Thyroid gland (tissue), 4 donors: ENCODE results near the gene CST3. TPM values are rescaled to one million over a fixed set of nuclear protein-coding genes. Genes with fewer than 3 reads are reported as not detected.

Source experiments
- DNase-seq, 2 donors: peaks; one replicate each; pipeline ENCODE4 v3.0.0-alpha.2; 2019
- H3K27ac ChIP-seq, 3 donors: fragments of 200-600 bp; sonication (generic); 1 replicate in 2 of 3; 2 replicates in 1 of 3; pipeline ENCODE4 v1.5.1; 2016 to 2019; ENCODE audit warnings: mild to moderate bottlenecking in 1 of 3, moderate library complexity in 1 of 3
- H3K27me3 ChIP-seq: fragments of 200-600 bp; sonication (generic); one replicate; pipeline ENCODE4 v1.5.1; 2019
- H3K36me3 ChIP-seq, 2 donors: fragments of 200-600 bp; sonication (generic); one replicate each; pipeline ENCODE4 v1.5.1; 2016 to 2019
- H3K4me1 ChIP-seq, 2 donors: fragments of 200-600 bp; sonication (generic); one replicate each; pipeline ENCODE4 v1.5.1; 2017 to 2019
- H3K4me3 ChIP-seq, 3 donors: fragments of 200-600 bp; sonication (generic); replicated peaks in 1 of 3; 1 replicate in 2 of 3; 2 replicates in 1 of 3; pipeline ENCODE4 v1.5.1; 2016; ENCODE audit warnings: mild to moderate bottlenecking in 1 of 3
- H3K9me3 ChIP-seq: fragments of 200-600 bp; sonication (generic); one replicate; pipeline ENCODE4 v1.5.1; 2017
- CTCF ChIP-seq, 6 experiments: fragments of 200-600 bp in 3 of 6; fragments of 450-650 bp in 3 of 6; sonication (generic) in 3 of 6; IDR thresholded peaks; one replicate each; pipeline ENCODE4 v1.5.1; 2016 to 2019; ENCODE audit warnings: antibody characterized with exemption in 6 of 6, mild to moderate bottlenecking in 2 of 6, inconsistent platforms in 1 of 6, moderate library complexity in 1 of 6
- POLR2A ChIP-seq, 2 donors: fragments of 450-650 bp; IDR thresholded peaks; one replicate each; pipeline ENCODE4 v1.6.1; 2017; ENCODE audit warnings: antibody characterized with exemption in 2 of 2, mild to moderate bottlenecking in 2 of 2, moderate library complexity in 1 of 2
- WGBS, 2 donors: methylation state at CpG; one replicate each; pipeline ENCODE4 v1.1.5; 2017; 5-methylcytosine and 5-hydroxymethylcytosine counted together
- intact Hi-C: fragments of 100-400 bp; cut with DNase I; formaldehyde crosslinking; loops from one replicate; pipeline ENCODE4 v1.15.1; 2023
- total RNA-seq, 4 donors: library from RNA; depleted of rRNA; stranded (reverse); fragments of >200 nt; gene quantifications; one replicate each; pipeline ENCODE4 v1.2.3, GENCODE V29; 2016

The CST3 gene
- total RNA-seq, 4 donors from 2014 or later = 638 to 1,425 (median 898) TPM

DNA sequence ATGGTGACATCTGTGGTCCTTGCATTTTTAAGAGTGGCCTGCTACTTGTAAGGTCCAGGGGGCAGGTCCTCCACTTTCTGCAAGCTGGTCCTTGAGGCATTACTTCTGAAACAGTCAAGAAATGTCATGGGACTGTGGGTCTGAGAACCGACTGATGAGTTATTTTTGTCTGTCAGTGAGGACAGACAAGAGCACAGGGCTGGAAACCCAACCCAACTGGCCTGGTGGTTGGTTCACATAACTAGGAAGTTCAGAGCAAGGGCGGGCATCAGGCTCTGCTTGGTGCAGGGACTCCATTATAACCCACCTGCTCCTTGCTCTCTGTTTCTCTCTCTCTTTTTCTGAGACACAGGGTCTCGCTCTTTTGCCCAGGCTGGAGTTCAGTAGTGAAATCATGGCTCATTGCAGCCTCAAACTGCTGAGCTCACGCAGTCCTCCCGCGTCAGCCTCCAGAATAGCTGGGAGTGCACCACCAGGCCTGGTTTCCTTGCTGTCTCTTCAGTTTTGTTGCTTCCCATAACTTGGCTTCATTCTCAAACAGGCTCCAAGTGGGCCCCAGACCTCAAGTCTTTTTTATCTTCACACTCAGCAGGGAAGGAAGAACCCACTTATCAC, 9.2 kb downstream of the CST3 start:
- intact Hi-C loops = no loop called here
- Histone ChIP-seq H3K4me3 (no peak overlapping the region), H3K27me3 (no peaks in the 10 kb centered on the region), H3K4me1 (peaks cover 0 to 11% of the 10 kb centered on the region in 2 donors), H3K27ac (no peak overlapping the region), H3K36me3 (peaks cover 0 to 6% of the 10 kb centered on the region in 2 donors), H3K9me3 (no peaks in the 10 kb centered on the region)
- TF ChIP-seq POLR2A (IDR thresholded peaks at IDR 0.05) = no peak
- TF ChIP-seq CTCF (IDR thresholded peaks at IDR 0.05) = no peak
- DNase-seq = no peak
- WGBS, 2 donors = 90 to 94% methylated on average over 6 of the region's 6 CpGs

- 86 to 89% methylated on average over 3 of the region's 3 CpGs for WGBS, 2 donors
- H3K27me3 ChIP-seq = no peaks in the 10 kb centered on the region
- H3K36me3 ChIP-seq = no peaks in the 10 kb centered on the region
- intact Hi-C loops = no loop called here
- no peaks in the 10 kb centered on the region for H3K9me3 ChIP-seq
- no peak for DNase-seq
- H3K4me1 ChIP-seq = peaks cover 0 to 11% of the 10 kb centered on the region in 2 donors
- TF ChIP-seq POLR2A (IDR thresholded peaks at IDR 0.05) (no peak), CTCF (IDR thresholded peaks at IDR 0.05) (no peak)
- no peak overlapping the region for H3K27ac ChIP-seq
- no peak overlapping the region for H3K4me3 ChIP-seq
Observed at GRCh38 chr20:23627501-23627900, 10.3 kb downstream of the CST3 start.

- H3K4me3 ChIP-seq = no peak overlapping the region
- H3K27ac ChIP-seq = no peak overlapping the region
- no peaks in the 10 kb centered on the region for H3K9me3 ChIP-seq
- DNase-seq = no peak
- intact Hi-C loops = no loop called here
- no peaks in the 10 kb centered on the region for H3K36me3 ChIP-seq
- peaks cover 0 to 11% of the 10 kb centered on the region in 2 donors for H3K4me1 ChIP-seq
- no peaks in the 10 kb centered on the region for H3K27me3 ChIP-seq
- TF ChIP-seq CTCF (IDR thresholded peaks at IDR 0.05) (no peak), POLR2A (IDR thresholded peaks at IDR 0.05) (no peak)
- WGBS, 2 donors = 75 to 76% methylated on average over 4 of the region's 4 CpGs
Observed at GRCh38 chr20:23626040-23626620, 11.6 kb downstream of the CST3 start.

GRCh38 chr20:23625236-23625964, 12.4 kb downstream of the CST3 start:
- intact Hi-C loops = no loop called here
- Histone ChIP-seq H3K27me3 (no peaks in the 10 kb centered on the region), H3K27ac (no peak overlapping the region), H3K9me3 (no peaks in the 10 kb centered on the region), H3K4me1 (peaks cover 0 to 11% of the 10 kb centered on the region in 2 donors), H3K36me3 (no peaks in the 10 kb centered on the region), H3K4me3 (no peak overlapping the region)
- 66 to 75% methylated on average over 9 of the region's 9 CpGs for WGBS, 2 donors
- no peak for DNase-seq
- TF ChIP-seq CTCF (IDR thresholded peaks at IDR 0.05) (no peak), POLR2A (IDR thresholded peaks at IDR 0.05) (no peak)

DNA sequence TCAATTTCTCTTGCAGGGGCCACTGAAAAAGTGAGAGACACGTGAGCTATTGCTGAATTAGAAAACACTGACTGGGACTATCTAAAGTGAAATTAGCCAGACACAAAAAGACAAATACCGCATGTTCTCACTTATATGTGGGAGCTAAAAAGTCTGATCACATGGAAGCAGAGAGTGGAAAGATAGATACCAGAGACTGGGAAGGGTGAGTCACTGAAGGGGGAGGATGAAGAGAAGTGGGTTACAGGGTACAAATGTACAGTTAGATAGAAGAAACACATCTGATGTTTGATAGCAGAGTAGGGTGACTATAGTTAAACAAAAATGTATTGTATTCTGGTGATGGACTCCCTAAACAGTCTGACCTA, 13.4 kb downstream of the CST3 start:
- Histone ChIP-seq H3K27ac (peak overlapping the region in 1 of 3 donors; percentile 46), H3K4me1 (peaks cover 0 to 11% of the 10 kb centered on the region in 2 donors), H3K9me3 (no peaks in the 10 kb centered on the region), H3K4me3 (no peak overlapping the region), H3K36me3 (no peaks in the 10 kb centered on the region), H3K27me3 (no peaks in the 10 kb centered on the region)
- 73 to 84% methylated on average over 2 of the region's 2 CpGs for WGBS, 2 donors
- TF ChIP-seq POLR2A (IDR thresholded peaks at IDR 0.05) (no peak), CTCF (IDR thresholded peaks at IDR 0.05) (no peak)
- DNase-seq = no peak
- intact Hi-C loops = no loop called here
